ENCODE results near the gene BLOC1S5. TPM values are rescaled to one million over a fixed set of nuclear protein-coding genes. Genes with fewer than 3 reads are reported as not detected.
"Not testable (repeated sequence)": the region's sequence is repeated elsewhere in the genome, so short reads cannot be mapped to it uniquely, and the experiment has no call there.

BLOC1S5 gene
- total and polyA plus RNA-seq, 11 donors, result 4.3 to 15.2 (median 8.8) TPM

- Histone ChIP-seq H3K4me1 (peaks cover 0 to 27% (median 7%) of the 10 kb centered on the region in 12 donors), H3K4me3 (no peak overlapping the region), H3K27ac (no peak overlapping the region), H3K27me3 (no peaks in the 10 kb centered on the region), H3K36me3 (no peaks in the 10 kb centered on the region), H3K9me3 (peaks cover 0 to 6% (median 0%) of the 10 kb centered on the region in 12 donors)
- TF ChIP-seq POLR2A (IDR thresholded peaks at IDR 0.05), result no peak
- TF ChIP-seq, protein P1, sequence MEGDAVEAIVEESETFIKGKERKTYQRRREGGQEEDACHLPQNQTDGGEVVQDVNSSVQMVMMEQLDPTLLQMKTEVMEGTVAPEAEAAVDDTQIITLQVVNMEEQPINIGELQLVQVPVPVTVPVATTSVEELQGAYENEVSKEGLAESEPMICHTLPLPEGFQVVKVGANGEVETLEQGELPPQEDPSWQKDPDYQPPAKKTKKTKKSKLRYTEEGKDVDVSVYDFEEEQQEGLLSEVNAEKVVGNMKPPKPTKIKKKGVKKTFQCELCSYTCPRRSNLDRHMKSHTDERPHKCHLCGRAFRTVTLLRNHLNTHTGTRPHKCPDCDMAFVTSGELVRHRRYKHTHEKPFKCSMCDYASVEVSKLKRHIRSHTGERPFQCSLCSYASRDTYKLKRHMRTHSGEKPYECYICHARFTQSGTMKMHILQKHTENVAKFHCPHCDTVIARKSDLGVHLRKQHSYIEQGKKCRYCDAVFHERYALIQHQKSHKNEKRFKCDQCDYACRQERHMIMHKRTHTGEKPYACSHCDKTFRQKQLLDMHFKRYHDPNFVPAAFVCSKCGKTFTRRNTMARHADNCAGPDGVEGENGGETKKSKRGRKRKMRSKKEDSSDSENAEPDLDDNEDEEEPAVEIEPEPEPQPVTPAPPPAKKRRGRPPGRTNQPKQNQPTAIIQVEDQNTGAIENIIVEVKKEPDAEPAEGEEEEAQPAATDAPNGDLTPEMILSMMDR (IDR thresholded peaks at IDR 0.05), result no peak
- ATAC-seq (no peak), DNase-seq (no peak)
- intact Hi-C loops (cut with DNase I), result loop anchor here in 7 of 10 donors (2.0 to 10.0 kb wide), 4 partner anchors 86 to 271 kb away; no protein-coding TSS in a partner anchor
These were observed 70.8 kb downstream of the BLOC1S5 start for GRCh38 chr6:7993399-7993798.

DNA sequence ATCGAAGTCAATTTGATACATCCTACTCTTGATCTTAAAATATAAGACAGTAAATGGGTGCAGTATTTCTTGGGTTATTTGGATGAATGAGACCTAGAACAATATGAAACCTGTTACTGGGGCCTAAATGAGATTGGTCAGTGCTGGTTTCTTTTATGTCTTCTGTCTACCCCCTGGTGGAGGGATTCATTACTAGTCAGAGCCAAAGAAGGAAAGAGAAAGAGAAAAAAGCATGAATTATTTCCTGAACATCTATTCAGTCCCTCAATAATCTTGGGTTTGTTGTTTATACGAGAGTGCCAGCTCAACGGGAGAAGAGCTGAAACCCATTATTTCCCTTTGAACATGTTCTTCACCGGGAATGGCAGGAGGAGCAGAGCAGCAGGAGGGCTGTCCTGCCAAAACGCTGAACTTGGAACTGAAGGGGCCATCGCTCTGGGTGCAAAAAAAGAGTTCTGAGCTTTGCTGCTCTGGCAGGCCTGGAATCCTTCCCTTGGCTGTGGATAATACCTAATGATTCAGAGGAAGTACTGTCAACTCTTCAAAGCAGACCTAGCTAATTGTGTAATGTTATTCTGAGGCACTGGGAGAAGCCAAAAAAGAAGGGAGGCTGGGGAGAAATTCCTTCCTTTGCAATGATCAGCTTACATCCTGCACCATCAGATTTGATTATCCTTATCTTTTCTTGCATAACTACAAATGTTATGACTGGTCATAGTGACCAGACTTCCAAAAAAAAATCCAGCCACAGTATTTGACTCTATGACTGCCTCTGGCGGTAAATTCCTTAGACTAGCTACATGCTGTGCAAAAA lies 72.0 kb downstream of the BLOC1S5 start:
- no peaks in the 10 kb centered on the region for H3K36me3 ChIP-seq
- 37 to 52% (median 40%) methylated on average over 7 of the region's 7 CpGs for WGBS, 4 donors
- DNase-seq (peak in 3 of 5 donors; percentile 23 to 35 (median 30)), ATAC-seq (peak; percentile 55 to 89 (median 82))
- peaks cover 0 to 6% (median 0%) of the 10 kb centered on the region in 12 donors for H3K9me3 ChIP-seq
- peaks cover 0 to 27% (median 7%) of the 10 kb centered on the region in 12 donors for H3K4me1 ChIP-seq
- intact Hi-C loops (cut with DNase I), result loop anchor here in 7 of 10 donors (2.0 to 10.0 kb wide), 4 partner anchors 85 to 270 kb away; no protein-coding TSS in a partner anchor
- H3K4me3 ChIP-seq, result no peak overlapping the region
- peak overlapping the region in 6 of 12 donors; percentile 5 to 46 (median 25) for H3K27ac ChIP-seq
- H3K27me3 ChIP-seq, result no peaks in the 10 kb centered on the region
- TF ChIP-seq, protein P1 (IDR thresholded peaks at IDR 0.05), result peak; percentile 24 to 58 (median 46)
- no peak for TF ChIP-seq POLR2A (IDR thresholded peaks at IDR 0.05)

DNA sequence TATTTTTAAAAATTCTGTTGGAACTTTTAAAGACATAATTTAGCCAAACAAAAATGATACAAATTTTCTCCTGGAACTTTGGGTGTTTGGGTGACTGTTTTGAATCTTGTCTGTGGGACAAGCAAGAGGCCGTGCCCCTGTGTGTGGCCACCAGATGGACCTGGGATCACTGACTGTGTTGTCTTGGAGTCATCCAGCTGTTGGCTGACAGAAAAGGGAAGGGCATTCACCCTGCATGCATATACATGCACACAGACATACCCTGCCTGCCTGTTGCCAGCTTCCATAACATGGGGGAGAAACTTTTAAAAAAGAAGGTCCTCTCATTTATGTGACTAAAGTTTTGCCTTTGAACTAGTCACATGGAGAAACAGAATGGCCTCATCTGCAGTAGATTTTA lies 72.7 kb downstream of the BLOC1S5 start:
- Histone ChIP-seq H3K4me1 (peaks cover 0 to 24% (median 5%) of the 10 kb centered on the region in 12 donors), H3K36me3 (no peaks in the 10 kb centered on the region), H3K4me3 (no peak overlapping the region), H3K27ac (no peak overlapping the region), H3K9me3 (peaks cover 0 to 6% (median 0%) of the 10 kb centered on the region in 12 donors), H3K27me3 (no peaks in the 10 kb centered on the region)
- WGBS, 4 donors, result 89 to 98% (median 94%) methylated on average over 1 of the region's 1 CpG
- no peak for TF ChIP-seq POLR2A (IDR thresholded peaks at IDR 0.05)
- TF ChIP-seq, protein P1 (IDR thresholded peaks at IDR 0.05), result no peak
- intact Hi-C loops (cut with DNase I), result loop anchor here in 6 of 10 donors (5.0 to 10.0 kb wide), 3 partner anchors 84 to 269 kb away; no protein-coding TSS in a partner anchor
- DNase-seq (no peak), ATAC-seq (no peak)

DNA sequence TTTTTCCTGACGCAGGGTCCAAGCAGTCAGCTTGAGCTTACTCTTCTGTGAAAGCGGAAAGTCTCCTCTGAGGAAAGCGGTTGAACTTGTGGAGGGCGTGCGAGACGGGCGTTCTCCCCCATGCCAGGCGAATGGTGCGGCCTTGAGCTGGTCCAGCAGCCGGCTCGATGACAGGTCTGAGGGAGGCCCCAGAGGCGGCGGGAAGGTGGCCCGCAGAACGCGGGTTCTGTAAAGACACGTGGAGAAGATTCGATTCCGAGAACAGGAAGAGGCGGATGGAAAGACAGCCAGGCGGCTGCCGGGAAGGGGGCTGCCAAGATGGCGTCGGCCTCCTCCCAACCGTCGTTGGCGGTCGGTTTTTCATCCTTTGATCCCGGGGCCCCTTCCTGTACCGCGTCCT lies 78.0 kb downstream of the BLOC1S5 start:
- ATAC-seq, result no peak
- Histone ChIP-seq H3K36me3 (no peaks in the 10 kb centered on the region), H3K9me3 (no peaks in the 10 kb centered on the region), H3K4me1 (no peaks in the 10 kb centered on the region), H3K27me3 (no peaks in the 10 kb centered on the region), H3K27ac (no peak overlapping the region), H3K4me3 (no peak overlapping the region)
- WGBS, 4 donors, result 89 to 96% (median 92%) methylated on average over 31 of the region's 31 CpGs
- DNase-seq, result no peak
- intact Hi-C loops (cut with DNase I), result no loop called here
- TF ChIP-seq, protein P1 (IDR thresholded peaks at IDR 0.05), result no peak
- TF ChIP-seq POLR2A (IDR thresholded peaks at IDR 0.05), result no peak

DNA sequence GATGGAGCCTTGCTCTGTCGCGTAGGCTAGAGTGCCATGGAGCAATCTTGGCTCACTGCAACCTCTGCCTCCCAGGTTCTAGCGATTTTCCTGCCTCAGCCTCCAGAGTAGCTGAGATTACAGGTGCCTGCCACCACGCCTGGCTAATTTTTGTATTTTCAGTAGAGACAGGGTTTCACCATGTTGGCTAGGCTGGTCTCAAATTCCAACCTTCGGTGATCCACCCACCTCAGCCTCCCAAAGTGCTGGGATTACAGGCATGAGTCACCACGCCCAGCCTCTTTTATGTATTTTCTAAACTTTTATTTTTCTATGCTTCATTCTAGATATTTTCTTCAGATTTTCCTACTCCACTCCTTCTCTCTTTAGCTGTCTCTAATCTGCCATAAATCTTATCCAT lies 80.2 kb downstream of the BLOC1S5 start:
- WGBS, 4 donors, result 78 to 89% (median 79%) methylated on average over 6 of the region's 6 CpGs
- ATAC-seq; intact Hi-C loops (cut with DNase I); H3K36me3 ChIP-seq; H3K4me1 ChIP-seq; DNase-seq; H3K27ac ChIP-seq; H3K4me3 ChIP-seq; H3K9me3 ChIP-seq; H3K27me3 ChIP-seq: not testable (repeated sequence)

Data from heart left ventricle (tissue), 16 donors.